HepG2 (cell line): ENCODE data around the gene GYS1. TPM values are rescaled to one million over a fixed set of nuclear protein-coding genes. Genes with fewer than 3 reads are reported as not detected.

Source experiments
- ATAC-seq: fragments of 200-7000 bp; cut with Tn5 transposase; 3 replicates; pipeline ENCODE4 v1.9.1; 2020; ENCODE audit warnings: mild to moderate bottlenecking, moderate library complexity
- BruUV-seq: library from RNA; stranded (reverse); fragments of 400-500 nt; replicated peaks from 2 replicates; lab custom pipeline; 2021; lab: Mats Ljungman, UMichigan
- CTCF ChIA-PET: fragments of 300-600 bp; formaldehyde crosslinking; extraction: SDS; loops from one replicate; lab custom pipeline; 2021; ENCODE audit warnings: low total read pairs, inconsistent platforms, low intra/inter-chr PET ratio; lab: Yijun Ruan, JAX
- POLR2A ChIA-PET: fragments of 350-600 bp; sonication (Branson Sonifier 250); formaldehyde crosslinking; loops from one replicate; lab custom pipeline; 2020; ENCODE audit warnings: antibody characterized with exemption, inconsistent platforms; lab: Yijun Ruan, JAX
- DNase-seq: peaks from one replicate; pipeline ENCODE4 v3.0.0-alpha.2; 2015; ENCODE audit warnings: low spot score
- FAIRE-seq: peaks from 3 replicates; lab custom pipeline; 2011; peaks lifted over from hg19 to GRCh38; lab: Jason Lieb, UNC
- H2AFZ ChIP-seq: one replicate; pipeline ENCODE4 v1.6.1; 2011; ENCODE audit warnings: low read length, inconsistent platforms
- H3K27ac ChIP-seq: fragments of 300-600 bp; 3 replicates; pipeline ENCODE4 v1.8.0; 2011; ENCODE audit warnings: mixed run types, mild to moderate bottlenecking, mixed read lengths, low read length, inconsistent platforms; ENCODE audit not compliant: insufficient read depth; ENCODE audit errors: extremely low read length
- H3K27me3 ChIP-seq, 2 experiments: fragments of 200-600 bp in 1 of 2; 2 replicates in 1 of 2; 3 replicates in 1 of 2; pipeline versions ENCODE4 v1.6.0 to v1.8.0; 2011; ENCODE audit warnings: low read length in 2 of 2, mild to moderate bottlenecking in 2 of 2, moderate library complexity in 2 of 2, inconsistent platforms in 1 of 2; ENCODE audit not compliant: insufficient read depth in 2 of 2, control insufficient read depth in 1 of 2
- H3K36me3 ChIP-seq, 2 experiments: fragments of 200-600 bp in 1 of 2; replicated peaks in 1 of 2; 2 replicates in 1 of 2; 3 replicates in 1 of 2; pipeline versions ENCODE4 v1.5.1 to v1.8.0; 2011; ENCODE audit warnings: low read length in 2 of 2, inconsistent platforms in 1 of 2; ENCODE audit not compliant: insufficient read depth in 2 of 2, control insufficient read depth in 1 of 2
- H3K4me1 ChIP-seq: 2 replicates; pipeline ENCODE4 v1.5.1; 2012; ENCODE audit warnings: low read length, inconsistent platforms; ENCODE audit not compliant: insufficient read depth
- H3K4me2 ChIP-seq: 2 replicates; pipeline ENCODE4 v1.6.0; 2011; ENCODE audit warnings: low read depth, low read length, inconsistent platforms
- H3K4me3 ChIP-seq, 3 experiments: fragments of 200-600 bp in 1 of 3; sonication (generic), shearing (Covaris generic) in 1 of 3; replicated peaks in 1 of 3; 2 replicates each; pipeline ENCODE4 v1.5.1; 2011 to 2016; ENCODE audit warnings: low read length in 3 of 3, inconsistent platforms in 2 of 3, low read depth in 2 of 3, mild to moderate bottlenecking in 2 of 3, control low read depth in 1 of 3, mixed read lengths in 1 of 3; ENCODE audit not compliant: insufficient read depth in 1 of 3
- H3K79me2 ChIP-seq: one replicate; pipeline ENCODE4 v1.6.1; 2011; ENCODE audit warnings: low read length, inconsistent platforms; ENCODE audit not compliant: insufficient read depth
- H3K9ac ChIP-seq: 2 replicates; pipeline ENCODE4 v1.6.0; 2011; ENCODE audit warnings: mild to moderate bottlenecking, low read depth, low read length, inconsistent platforms; ENCODE audit not compliant: insufficient read depth
- H3K9me3 ChIP-seq: 2 replicates; pipeline ENCODE4 v1.5.1; 2012; ENCODE audit warnings: mild to moderate bottlenecking, low read length
- H4K20me1 ChIP-seq: 2 replicates; pipeline ENCODE4 v1.6.0; 2011; ENCODE audit warnings: inconsistent platforms, mild to moderate bottlenecking, low read length, moderate library complexity; ENCODE audit not compliant: insufficient read depth
- ERF ChIP-seq: IDR thresholded peaks from 2 replicates; pipeline ENCODE4 v1.6.1; 2018; ENCODE audit warnings: missing biosample characterization, missing genetic modification reagents
- HOXA3 ChIP-seq: sonication (generic); formaldehyde crosslinking; IDR thresholded peaks from 2 replicates; pipeline ENCODE4 v1.5.0; 2020; ENCODE audit warnings: missing genetic modification reagents
- HOXA5 ChIP-seq: sonication (generic); formaldehyde crosslinking; IDR thresholded peaks from 2 replicates; pipeline ENCODE4 v1.4.0; 2020; ENCODE audit warnings: missing genetic modification reagents
- MAF1 ChIP-seq: sonication (generic); formaldehyde crosslinking; IDR thresholded peaks from 2 replicates; pipeline ENCODE4 v1.5.0; 2020; ENCODE audit warnings: missing genetic modification reagents, borderline replicate concordance
- PHF20 ChIP-seq: sonication (generic); formaldehyde crosslinking; IDR thresholded peaks from 2 replicates; pipeline ENCODE4 v1.5.0; 2020; ENCODE audit warnings: mild to moderate bottlenecking, missing genetic modification reagents
- SMARCE1 ChIP-seq: fragments of 450-650 bp; IDR thresholded peaks from 2 replicates; pipeline ENCODE4 v1.6.1; 2017; ENCODE audit warnings: borderline replicate concordance
- TIGD3 ChIP-seq: sonication (generic); formaldehyde crosslinking; IDR thresholded peaks from 2 replicates; pipeline ENCODE4 v1.5.1; 2020; ENCODE audit warnings: mild to moderate bottlenecking, missing genetic modification reagents, borderline replicate concordance
- ZMYM4 ChIP-seq: sonication (generic); formaldehyde crosslinking; IDR thresholded peaks from 2 replicates; pipeline ENCODE4 v1.8.1; 2023; ENCODE audit warnings: mild to moderate bottlenecking, missing genetic modification reagents
- ZNF251 ChIP-seq: sonication (generic); formaldehyde crosslinking; IDR thresholded peaks from 2 replicates; pipeline ENCODE4 v1.9.0; 2021; ENCODE audit warnings: mild to moderate bottlenecking, missing genetic modification reagents
- ZNF557 ChIP-seq: sonication (generic); formaldehyde crosslinking; IDR thresholded peaks from 2 replicates; pipeline ENCODE4 v1.4.0; 2020; ENCODE audit warnings: missing genetic modification reagents
- ZNF713 ChIP-seq: sonication (generic); formaldehyde crosslinking; IDR thresholded peaks from 2 replicates; pipeline ENCODE4 v1.4.0; 2020; ENCODE audit warnings: mild to moderate bottlenecking, missing genetic modification reagents
- ZNF784 ChIP-seq: sonication (generic); formaldehyde crosslinking; IDR thresholded peaks from 2 replicates; pipeline ENCODE4 v1.5.1; 2020; ENCODE audit warnings: missing genetic modification reagents, mild to moderate bottlenecking, borderline replicate concordance
- WGBS: methylation state at CpG from one replicate; pipeline ENCODE4 v1.1.6; 2017; ENCODE audit warnings: low lambda C conversion rate; 5-methylcytosine and 5-hydroxymethylcytosine counted together
- in situ Hi-C: cut with HindIII; loops from 2 replicates; pipeline ENCODE4 v1.10.0; 2017; ENCODE audit warnings: low pct_unique_long_range_greater_than_20kb; ENCODE audit not compliant: extremely low pct_ligation_motif_present
- intact Hi-C: fragments of 100-400 bp; cut with micrococcal nuclease; formaldehyde crosslinking; loops from one replicate; pipeline ENCODE4 v1.10.0; 2022; ENCODE audit not compliant: unreplicated experiment
- polyA plus RNA-seq, 8 experiments: library from polyadenylated mRNA; depleted of rRNA in 3 of 8; stranded (reverse) in 7 of 8; unstranded in 1 of 8; fragments of >200 nt; fragmentation: Illumina TruSeq in 4 of 8; extraction: Trizol in 4 of 8; gene quantifications; 2 replicates each; pipeline versions ENCODE4 v1.2.1 to v1.2.3, GENCODE V29; 2011 to 2016; ENCODE audit warnings: low read depth in 4 of 8, missing spikeins in 1 of 8, mixed read lengths in 1 of 8; ENCODE audit not compliant: insufficient read depth in 1 of 8
- total RNA-seq, 5 experiments: library from RNA; depleted of rRNA; stranded (reverse); fragments of >200 nt; fragmentation: Illumina TruSeq; extraction: Trizol; gene quantifications; 2 replicates each; pipeline ENCODE4 v1.2.3, GENCODE V29; 2016; ENCODE audit warnings: low read depth in 1 of 5
- TF ChIP-seq, protein P1 (sequence below): fragments of 450-650 bp; IDR thresholded peaks from 2 replicates; pipeline ENCODE4 v1.6.1; 2016

The GYS1 gene
- total and polyA plus RNA-seq, 2 of the 13 experiments (the other 11 are each of a cell fraction or from before 2014, with no cell fraction given), result 18.4 to 42.1 TPM

DNA sequence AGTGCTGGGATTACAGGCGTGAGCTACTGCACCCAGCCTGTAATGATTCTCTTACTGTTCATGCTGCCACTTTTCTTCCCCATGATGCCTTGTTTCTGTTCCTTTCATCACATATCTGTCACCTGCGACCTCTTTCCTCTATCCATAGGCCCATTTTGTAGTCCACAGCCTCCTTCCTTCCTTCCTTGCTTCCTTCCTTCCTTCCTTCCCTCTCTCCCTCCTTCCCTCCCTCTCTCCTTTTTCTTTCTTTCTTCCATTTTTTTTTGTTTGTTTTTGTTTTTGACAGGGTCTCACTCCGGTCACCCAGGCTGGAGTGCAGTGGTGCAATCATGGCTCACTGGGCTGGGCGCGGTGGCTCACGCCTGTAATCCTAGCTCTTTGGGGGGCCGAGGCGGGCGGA lies 4.2 kb downstream of the GYS1 start (continued):
- TF ChIP-seq TIGD3 (CRISPR knock-in tag) (no peak), ERF (CRISPR knock-in tag) (no peak), ZNF557 (no peak)
- TF ChIP-seq, protein P1, sequence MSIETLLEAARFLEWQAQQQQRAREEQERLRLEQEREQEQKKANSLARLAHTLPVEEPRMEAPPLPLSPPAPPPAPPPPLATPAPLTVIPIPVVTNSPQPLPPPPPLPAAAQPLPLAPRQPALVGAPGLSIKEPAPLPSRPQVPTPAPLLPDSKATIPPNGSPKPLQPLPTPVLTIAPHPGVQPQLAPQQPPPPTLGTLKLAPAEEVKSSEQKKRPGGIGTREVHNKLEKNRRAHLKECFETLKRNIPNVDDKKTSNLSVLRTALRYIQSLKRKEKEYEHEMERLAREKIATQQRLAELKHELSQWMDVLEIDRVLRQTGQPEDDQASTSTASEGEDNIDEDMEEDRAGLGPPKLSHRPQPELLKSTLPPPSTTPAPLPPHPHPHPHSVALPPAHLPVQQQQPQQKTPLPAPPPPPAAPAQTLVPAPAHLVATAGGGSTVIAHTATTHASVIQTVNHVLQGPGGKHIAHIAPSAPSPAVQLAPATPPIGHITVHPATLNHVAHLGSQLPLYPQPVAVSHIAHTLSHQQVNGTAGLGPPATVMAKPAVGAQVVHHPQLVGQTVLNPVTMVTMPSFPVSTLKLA, result no peak

GRCh38 chr19:48988286-48988685 lies 4.8 kb downstream of the GYS1 start:
- H3K4me2 ChIP-seq, result no peak overlapping the region
- DNase-seq, result no peak
- H4K20me1 ChIP-seq, result no peaks in the 10 kb centered on the region
- ChIA-PET CTCF (no interaction called here), POLR2A (no interaction called here)
- H3K27ac ChIP-seq, result no peak overlapping the region
- WGBS, result 95% methylated on average over 7 of the region's 7 CpGs
- H3K4me3 ChIP-seq, result no peak overlapping the region
- no peak for TF ChIP-seq PHF20
- TF ChIP-seq HOXA3 (CRISPR knock-in tag), result no peak
- no peak for TF ChIP-seq ZMYM4 (CRISPR knock-in tag)
- TF ChIP-seq HOXA5 (CRISPR knock-in tag), result no peak
- TF ChIP-seq ZNF713 (CRISPR knock-in tag), result no peak
- TF ChIP-seq ZNF784, result no peak
- no peak for TF ChIP-seq ZNF251 (CRISPR knock-in tag)
- no peak for TF ChIP-seq SMARCE1
- no peak for TF ChIP-seq MAF1 (CRISPR knock-in tag)
- no peaks in the 10 kb centered on the region; a peak in 1 of 5 replicates for H3K27me3 ChIP-seq
- H3K79me2 ChIP-seq, result peaks cover 28% of the 10 kb centered on the region
- no peaks in the 10 kb centered on the region for H3K9me3 ChIP-seq
- peaks cover 23% of the 10 kb centered on the region for H3K4me1 ChIP-seq
- H2AFZ ChIP-seq, result no peak overlapping the region
- ATAC-seq, result no peak
- H3K9ac ChIP-seq, result no peak overlapping the region
- in situ Hi-C loops (no loop called here), intact Hi-C loops (no loop called here)
- no TSS peak for BruUV-seq
- no peak for FAIRE-seq
- peaks cover 13 to 40% of the 10 kb centered on the region in 2 experiments; a peak in 4 of 5 replicates for H3K36me3 ChIP-seq
